Measurements from ENCODE around the gene CHMP1A.
A peak's percentile ranks its signal among the peaks of the same experiment; 100 is the strongest.

Gene CHMP1A

GRCh38 chr16:89602273-89602951 is 55.1 kb downstream of the CHMP1A start:
- peak in 2 of 4 experiments; percentile 27 to 28 for DNase-seq

- DNase-seq, result no peak
These were observed 55.6 kb downstream of the CHMP1A start for GRCh38 chr16:89601906-89602272.

GRCh38 chr16:89600956-89601355 is 56.6 kb downstream of the CHMP1A start:
- no peak for DNase-seq

- DNase-seq, result no peak
These were observed 57.1 kb downstream of the CHMP1A start for GRCh38 chr16:89600427-89600826.

GRCh38 chr16:89599902-89600301 is 57.6 kb downstream of the CHMP1A start:
- DNase-seq, result no peak

- DNase-seq, result no peak
These were observed 58.1 kb downstream of the CHMP1A start for GRCh38 chr16:89599451-89599858.

GRCh38 chr16:89598199-89598598 is 59.3 kb downstream of the CHMP1A start:
- DNase-seq, result no peak

GRCh38 chr16:89596957-89597649 is 60.4 kb downstream of the CHMP1A start:
- no peak for DNase-seq

- DNase-seq, result no peak
These were observed 61.3 kb downstream of the CHMP1A start for GRCh38 chr16:89596061-89596689.

- no peak for DNase-seq
These were observed 62.0 kb downstream of the CHMP1A start for GRCh38 chr16:89595330-89596060.
